HepG2 (cell line): ENCODE results near the gene CCNYL1. TPM values are rescaled to one million over a fixed set of nuclear protein-coding genes. Genes with fewer than 3 reads are reported as not detected.

ENCODE experiments used
- DPF2 ChIP-seq: sonication (generic); formaldehyde crosslinking; IDR thresholded peaks from 2 replicates; pipeline ENCODE4 v1.4.0; 2020; ENCODE audit warnings: mild to moderate bottlenecking, low read depth, missing genetic modification reagents, borderline replicate concordance
- GLI4 ChIP-seq: sonication (generic); formaldehyde crosslinking; IDR thresholded peaks from 2 replicates; pipeline ENCODE4 v1.5.1; 2020; ENCODE audit warnings: missing genetic modification reagents, mild to moderate bottlenecking, moderate library complexity, borderline replicate concordance
- MXI1 ChIP-seq: IDR thresholded peaks from 3 replicates; pipeline ENCODE4 v1.6.1; 2012; ENCODE audit warnings: low read depth, low read length, inconsistent platforms, borderline replicate concordance
- PCBP2 ChIP-seq: fragments of 200-400 bp; formaldehyde crosslinking; optimal IDR thresholded peaks from 2 replicates; pipeline ENCODE3; 2018; ENCODE audit warnings: low read length, low read depth; ENCODE audit not compliant: poor library complexity, severe bottlenecking
- PHF21A ChIP-seq: sonication (generic); formaldehyde crosslinking; IDR thresholded peaks from 2 replicates; pipeline ENCODE4 v1.5.0; 2020; ENCODE audit warnings: mild to moderate bottlenecking, missing genetic modification reagents
- SRSF9 ChIP-seq: fragments of 200-400 bp; formaldehyde crosslinking; IDR thresholded peaks from 2 replicates; pipeline ENCODE4 v1.6.1; 2018; ENCODE audit warnings: borderline replicate concordance, mild to moderate bottlenecking, low read depth, low read length; ENCODE audit not compliant: insufficient read depth, poor library complexity, severe bottlenecking
- ZKSCAN5 ChIP-seq: sonication (generic); formaldehyde crosslinking; IDR thresholded peaks from 2 replicates; pipeline ENCODE4 v1.5.1; 2020; ENCODE audit warnings: mild to moderate bottlenecking, missing genetic modification reagents
- ZNF543 ChIP-seq: sonication (generic); formaldehyde crosslinking; IDR thresholded peaks from 2 replicates; pipeline ENCODE4 v1.4.0; 2020; ENCODE audit warnings: mild to moderate bottlenecking, missing genetic modification reagents
- ZNF564 ChIP-seq: sonication (generic); formaldehyde crosslinking; IDR thresholded peaks from 2 replicates; pipeline ENCODE4 v1.8.1; 2023; ENCODE audit warnings: mild to moderate bottlenecking, missing genetic modification reagents
- ZNF589 ChIP-seq: sonication (generic); formaldehyde crosslinking; conservative IDR thresholded peaks from 2 replicates; pipeline ENCODE4 v1.8.0; 2022; ENCODE audit warnings: mild to moderate bottlenecking, moderate library complexity, missing genetic modification reagents
- ZNF788 ChIP-seq: sonication (generic); formaldehyde crosslinking; IDR thresholded peaks from 2 replicates; pipeline ENCODE4 v1.5.0; 2020; ENCODE audit warnings: mild to moderate bottlenecking, missing genetic modification reagents, borderline replicate concordance
- polyA plus RNA-seq, 8 experiments: library from polyadenylated mRNA; depleted of rRNA in 3 of 8; stranded (reverse) in 7 of 8; unstranded in 1 of 8; fragments of >200 nt; fragmentation: Illumina TruSeq in 4 of 8; extraction: Trizol in 4 of 8; gene quantifications; 2 replicates each; pipeline versions ENCODE4 v1.2.1 to v1.2.3, GENCODE V29; 2011 to 2016; ENCODE audit warnings: low read depth in 4 of 8, missing spikeins in 1 of 8, mixed read lengths in 1 of 8; ENCODE audit not compliant: insufficient read depth in 1 of 8
- total RNA-seq, 5 experiments: library from RNA; depleted of rRNA; stranded (reverse); fragments of >200 nt; fragmentation: Illumina TruSeq; extraction: Trizol; gene quantifications; 2 replicates each; pipeline ENCODE4 v1.2.3, GENCODE V29; 2016; ENCODE audit warnings: low read depth in 1 of 5
- TF ChIP-seq, protein P1 (sequence below): sonication (generic); formaldehyde crosslinking; IDR thresholded peaks from 2 replicates; pipeline ENCODE4 v1.4.0; 2020; ENCODE audit warnings: missing genetic modification reagents, borderline replicate concordance
- TF ChIP-seq, protein P2 (sequence below): IDR thresholded peaks from 2 replicates; pipeline ENCODE4 v1.4.0; 2020; ENCODE audit warnings: mild to moderate bottlenecking, missing genetic modification reagents
- TF ChIP-seq, protein P3 (sequence below): sonication (generic); IDR thresholded peaks from 2 replicates; pipeline ENCODE4 v1.6.1; 2016; ENCODE audit warnings: low read depth, borderline replicate concordance
- TF ChIP-seq, protein P4 (sequence below): sonication (generic); formaldehyde crosslinking; IDR thresholded peaks from 2 replicates; pipeline ENCODE4 v1.9.0; 2022; ENCODE audit warnings: low read depth, missing genetic modification reagents
- TF ChIP-seq, protein P5 (sequence below): IDR thresholded peaks from 2 replicates; pipeline ENCODE4 v1.6.1; 2016; ENCODE audit warnings: low read depth, control low read depth

CCNYL1 gene
- total and polyA plus RNA-seq, 2 of the 13 experiments (the other 11 are each of a cell fraction or from before 2014, with no cell fraction given), result 12.5 to 16.2 TPM

DNA sequence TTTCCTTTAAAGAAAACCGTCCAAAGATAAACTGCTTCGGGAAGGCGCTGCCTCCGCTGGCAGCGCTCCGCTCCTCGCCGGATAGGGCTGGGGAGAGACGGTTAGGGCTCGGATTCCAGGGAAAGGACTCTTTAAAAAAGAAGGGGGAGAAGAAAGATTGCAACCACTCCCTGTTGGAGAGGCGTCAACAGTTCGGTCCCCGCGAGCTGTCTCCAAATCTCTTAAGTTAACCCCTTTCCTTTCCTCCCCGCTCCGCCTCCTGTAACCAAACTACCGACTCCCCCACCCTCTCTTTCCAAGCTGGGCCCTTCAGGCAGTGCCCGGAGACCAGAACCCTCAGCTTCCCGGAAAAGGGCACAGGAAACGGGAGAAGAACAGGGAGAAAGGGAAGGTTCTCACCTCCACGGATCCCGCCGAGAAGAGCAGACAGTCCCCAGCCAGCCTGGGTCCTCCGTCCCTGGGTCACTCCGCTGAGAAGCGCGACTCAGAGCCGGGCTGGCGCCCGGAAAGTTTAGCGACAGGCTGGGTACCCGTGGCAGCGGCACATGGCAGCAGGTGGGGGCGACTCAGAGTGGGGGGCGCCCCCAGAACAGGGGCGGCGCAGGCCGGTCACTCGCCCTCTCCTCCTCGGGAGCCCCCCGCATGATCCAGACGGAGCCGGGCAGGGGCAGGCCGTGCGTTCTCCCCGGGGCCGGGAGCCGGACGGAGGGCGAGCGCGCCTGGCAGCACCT lies 57.6 kb downstream of the CCNYL1 start (continued):
- TF ChIP-seq, protein P1, sequence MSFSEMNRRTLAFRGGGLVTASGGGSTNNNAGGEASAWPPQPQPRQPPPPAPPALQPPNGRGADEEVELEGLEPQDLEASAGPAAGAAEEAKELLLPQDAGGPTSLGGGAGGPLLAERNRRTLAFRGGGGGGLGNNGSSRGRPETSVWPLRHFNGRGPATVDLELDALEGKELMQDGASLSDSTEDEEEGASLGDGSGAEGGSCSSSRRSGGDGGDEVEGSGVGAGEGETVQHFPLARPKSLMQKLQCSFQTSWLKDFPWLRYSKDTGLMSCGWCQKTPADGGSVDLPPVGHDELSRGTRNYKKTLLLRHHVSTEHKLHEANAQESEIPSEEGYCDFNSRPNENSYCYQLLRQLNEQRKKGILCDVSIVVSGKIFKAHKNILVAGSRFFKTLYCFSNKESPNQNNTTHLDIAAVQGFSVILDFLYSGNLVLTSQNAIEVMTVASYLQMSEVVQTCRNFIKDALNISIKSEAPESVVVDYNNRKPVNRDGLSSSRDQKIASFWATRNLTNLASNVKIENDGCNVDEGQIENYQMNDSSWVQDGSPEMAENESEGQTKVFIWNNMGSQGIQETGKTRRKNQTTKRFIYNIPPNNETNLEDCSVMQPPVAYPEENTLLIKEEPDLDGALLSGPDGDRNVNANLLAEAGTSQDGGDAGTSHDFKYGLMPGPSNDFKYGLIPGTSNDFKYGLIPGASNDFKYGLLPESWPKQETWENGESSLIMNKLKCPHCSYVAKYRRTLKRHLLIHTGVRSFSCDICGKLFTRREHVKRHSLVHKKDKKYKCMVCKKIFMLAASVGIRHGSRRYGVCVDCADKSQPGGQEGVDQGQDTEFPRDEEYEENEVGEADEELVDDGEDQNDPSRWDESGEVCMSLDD (CRISPR knock-in tag), result no peak
- TF ChIP-seq SRSF9 (no peak), PCBP2 (no peak), ZNF589 (no peak), ZNF788 (CRISPR knock-in tag) (peak; percentile 15; the same call in 1 of the 2 replicates), MXI1 (no peak), ZNF543 (CRISPR knock-in tag) (0 out of 2 replicates have a peak, but pooled peaks have one; percentile 10), GLI4 (CRISPR knock-in tag) (0 out of 2 replicates have a peak, but pooled peaks have one; percentile 14), DPF2 (CRISPR knock-in tag) (no peak), ZKSCAN5 (peak; percentile 63; the same call in 1 of the 2 replicates), ZNF564 (CRISPR knock-in tag) (0 out of 2 replicates have a peak, but pooled peaks have one; percentile 7), PHF21A (CRISPR knock-in tag) (peak; percentile 8; the same call in 1 of the 2 replicates)
- TF ChIP-seq, protein P2, sequence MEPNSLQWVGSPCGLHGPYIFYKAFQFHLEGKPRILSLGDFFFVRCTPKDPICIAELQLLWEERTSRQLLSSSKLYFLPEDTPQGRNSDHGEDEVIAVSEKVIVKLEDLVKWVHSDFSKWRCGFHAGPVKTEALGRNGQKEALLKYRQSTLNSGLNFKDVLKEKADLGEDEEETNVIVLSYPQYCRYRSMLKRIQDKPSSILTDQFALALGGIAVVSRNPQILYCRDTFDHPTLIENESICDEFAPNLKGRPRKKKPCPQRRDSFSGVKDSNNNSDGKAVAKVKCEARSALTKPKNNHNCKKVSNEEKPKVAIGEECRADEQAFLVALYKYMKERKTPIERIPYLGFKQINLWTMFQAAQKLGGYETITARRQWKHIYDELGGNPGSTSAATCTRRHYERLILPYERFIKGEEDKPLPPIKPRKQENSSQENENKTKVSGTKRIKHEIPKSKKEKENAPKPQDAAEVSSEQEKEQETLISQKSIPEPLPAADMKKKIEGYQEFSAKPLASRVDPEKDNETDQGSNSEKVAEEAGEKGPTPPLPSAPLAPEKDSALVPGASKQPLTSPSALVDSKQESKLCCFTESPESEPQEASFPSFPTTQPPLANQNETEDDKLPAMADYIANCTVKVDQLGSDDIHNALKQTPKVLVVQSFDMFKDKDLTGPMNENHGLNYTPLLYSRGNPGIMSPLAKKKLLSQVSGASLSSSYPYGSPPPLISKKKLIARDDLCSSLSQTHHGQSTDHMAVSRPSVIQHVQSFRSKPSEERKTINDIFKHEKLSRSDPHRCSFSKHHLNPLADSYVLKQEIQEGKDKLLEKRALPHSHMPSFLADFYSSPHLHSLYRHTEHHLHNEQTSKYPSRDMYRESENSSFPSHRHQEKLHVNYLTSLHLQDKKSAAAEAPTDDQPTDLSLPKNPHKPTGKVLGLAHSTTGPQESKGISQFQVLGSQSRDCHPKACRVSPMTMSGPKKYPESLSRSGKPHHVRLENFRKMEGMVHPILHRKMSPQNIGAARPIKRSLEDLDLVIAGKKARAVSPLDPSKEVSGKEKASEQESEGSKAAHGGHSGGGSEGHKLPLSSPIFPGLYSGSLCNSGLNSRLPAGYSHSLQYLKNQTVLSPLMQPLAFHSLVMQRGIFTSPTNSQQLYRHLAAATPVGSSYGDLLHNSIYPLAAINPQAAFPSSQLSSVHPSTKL (CRISPR knock-in tag), result no peak
- TF ChIP-seq, protein P3, sequence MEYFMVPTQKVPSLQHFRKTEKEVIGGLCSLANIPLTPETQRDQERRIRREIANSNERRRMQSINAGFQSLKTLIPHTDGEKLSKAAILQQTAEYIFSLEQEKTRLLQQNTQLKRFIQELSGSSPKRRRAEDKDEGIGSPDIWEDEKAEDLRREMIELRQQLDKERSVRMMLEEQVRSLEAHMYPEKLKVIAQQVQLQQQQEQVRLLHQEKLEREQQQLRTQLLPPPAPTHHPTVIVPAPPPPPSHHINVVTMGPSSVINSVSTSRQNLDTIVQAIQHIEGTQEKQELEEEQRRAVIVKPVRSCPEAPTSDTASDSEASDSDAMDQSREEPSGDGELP, result no peak
- TF ChIP-seq, protein P4, sequence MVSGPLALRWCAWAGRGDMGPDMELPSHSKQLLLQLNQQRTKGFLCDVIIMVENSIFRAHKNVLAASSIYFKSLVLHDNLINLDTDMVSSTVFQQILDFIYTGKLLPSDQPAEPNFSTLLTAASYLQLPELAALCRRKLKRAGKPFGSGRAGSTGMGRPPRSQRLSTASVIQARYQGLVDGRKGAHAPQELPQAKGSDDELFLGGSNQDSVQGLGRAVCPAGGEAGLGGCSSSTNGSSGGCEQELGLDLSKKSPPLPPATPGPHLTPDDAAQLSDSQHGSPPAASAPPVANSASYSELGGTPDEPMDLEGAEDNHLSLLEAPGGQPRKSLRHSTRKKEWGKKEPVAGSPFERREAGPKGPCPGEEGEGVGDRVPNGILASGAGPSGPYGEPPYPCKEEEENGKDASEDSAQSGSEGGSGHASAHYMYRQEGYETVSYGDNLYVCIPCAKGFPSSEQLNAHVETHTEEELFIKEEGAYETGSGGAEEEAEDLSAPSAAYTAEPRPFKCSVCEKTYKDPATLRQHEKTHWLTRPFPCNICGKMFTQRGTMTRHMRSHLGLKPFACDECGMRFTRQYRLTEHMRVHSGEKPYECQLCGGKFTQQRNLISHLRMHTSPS, result no peak
- TF ChIP-seq, protein P5, sequence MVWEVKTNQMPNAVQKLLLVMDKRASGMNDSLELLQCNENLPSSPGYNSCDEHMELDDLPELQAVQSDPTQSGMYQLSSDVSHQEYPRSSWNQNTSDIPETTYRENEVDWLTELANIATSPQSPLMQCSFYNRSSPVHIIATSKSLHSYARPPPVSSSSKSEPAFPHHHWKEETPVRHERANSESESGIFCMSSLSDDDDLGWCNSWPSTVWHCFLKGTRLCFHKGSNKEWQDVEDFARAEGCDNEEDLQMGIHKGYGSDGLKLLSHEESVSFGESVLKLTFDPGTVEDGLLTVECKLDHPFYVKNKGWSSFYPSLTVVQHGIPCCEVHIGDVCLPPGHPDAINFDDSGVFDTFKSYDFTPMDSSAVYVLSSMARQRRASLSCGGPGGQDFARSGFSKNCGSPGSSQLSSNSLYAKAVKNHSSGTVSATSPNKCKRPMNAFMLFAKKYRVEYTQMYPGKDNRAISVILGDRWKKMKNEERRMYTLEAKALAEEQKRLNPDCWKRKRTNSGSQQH, result no peak
